H1 (cell line): Measurements from ENCODE around the gene SLC12A5. TPM values are rescaled to one million over a fixed set of nuclear protein-coding genes. Genes with fewer than 3 reads are reported as not detected.

Experiments used
- CTCF ChIA-PET: fragments of 300-600 bp; sonication (Branson Sonifier 250); formaldehyde crosslinking; loops from one replicate; lab custom pipeline; 2021; ENCODE audit not compliant: partially characterized antibody; lab: Charles Lee
- POLR2A ChIA-PET: fragments of 300-600 bp; sonication (Branson Sonifier 250); formaldehyde crosslinking; loops from one replicate; lab custom pipeline; 2021; ENCODE audit warnings: inconsistent platforms; ENCODE audit not compliant: partially characterized antibody; lab: Charles Lee
- DNase-seq, 2 experiments: peaks; one replicate each; pipeline versions ENCODE4 v3.0.0 to v3.0.0-alpha.2; 2010 to 2022; ENCODE audit warnings: low spot score in 2 of 2, low read depth in 1 of 2, mixed read lengths in 1 of 2
- FAIRE-seq: peaks from 2 replicates; lab custom pipeline; 2011; peaks lifted over from hg19 to GRCh38; lab: Jason Lieb, UNC
- H2AFZ ChIP-seq: 2 replicates; pipeline ENCODE4 v1.8.1; 2012; ENCODE audit warnings: low read length, inconsistent platforms
- H2AK5ac ChIP-seq: 2 replicates; pipeline ENCODE4 v1.6.1; 2013; ENCODE audit warnings: low read depth, low read length
- H2BK120ac ChIP-seq: replicated peaks from 2 replicates; pipeline ENCODE3; 2013; ENCODE audit warnings: low read depth, low read length, inconsistent platforms
- H2BK12ac ChIP-seq: 2 replicates; pipeline ENCODE4 v1.6.1; 2013; ENCODE audit warnings: low read depth, low read length
- H2BK15ac ChIP-seq: 2 replicates; pipeline ENCODE4 v1.6.1; 2013; ENCODE audit warnings: low read length
- H2BK20ac ChIP-seq: 2 replicates; pipeline ENCODE4 v1.6.1; 2013; ENCODE audit warnings: low read length
- H2BK5ac ChIP-seq: 2 replicates; pipeline ENCODE4 v1.6.1; 2013; ENCODE audit warnings: low read depth, low read length
- H3K14ac ChIP-seq: 2 replicates; pipeline ENCODE4 v1.6.1; 2013; ENCODE audit warnings: inconsistent platforms; ENCODE audit not compliant: insufficient read length
- H3K18ac ChIP-seq: 2 replicates; pipeline ENCODE4 v1.6.1; 2013; ENCODE audit warnings: low read length; ENCODE audit errors: extremely low read depth
- H3K23ac ChIP-seq: 2 replicates; pipeline ENCODE4 v1.6.1; 2013; ENCODE audit warnings: inconsistent platforms; ENCODE audit not compliant: insufficient read length
- H3K23me2 ChIP-seq: 2 replicates; pipeline ENCODE4 v1.6.1; 2013; ENCODE audit warnings: low read depth, low read length
- H3K27ac ChIP-seq: 2 replicates; pipeline ENCODE4 v1.6.1; 2011; ENCODE audit warnings: low read depth, low read length, inconsistent platforms
- H3K27me3 ChIP-seq, 4 experiments: replicated peaks in 1 of 4; 1 replicate in 1 of 4; 2 replicates in 3 of 4; pipeline versions ENCODE4 v1.6.1 to v1.8.1; 2011 to 2013; ENCODE audit warnings: low read length in 3 of 4, mild to moderate bottlenecking in 3 of 4, inconsistent platforms in 2 of 4, mixed read lengths in 2 of 4, moderate library complexity in 1 of 4; ENCODE audit not compliant: control insufficient read depth in 3 of 4, insufficient read depth in 3 of 4; ENCODE audit errors: extremely low read depth in 1 of 4
- H3K36me3 ChIP-seq, 4 experiments: 2 replicates each; pipeline versions ENCODE4 v1.6.1 to v1.8.1; 2011 to 2013; ENCODE audit warnings: mild to moderate bottlenecking in 4 of 4, low read length in 3 of 4, moderate library complexity in 2 of 4, control low read depth in 1 of 4, inconsistent platforms in 1 of 4; ENCODE audit not compliant: insufficient read depth in 4 of 4, control insufficient read depth in 2 of 4
- H3K4ac ChIP-seq: replicated peaks from 2 replicates; pipeline ENCODE3; 2013; ENCODE audit warnings: low read length, low read depth, mixed read lengths, inconsistent platforms; ENCODE audit not compliant: insufficient read length
- H3K4me1 ChIP-seq, 4 experiments: replicated peaks in 1 of 4; 1 replicate in 1 of 4; 2 replicates in 3 of 4; pipeline versions ENCODE4 v1.6.1 to v1.8.1; 2011 to 2013; ENCODE audit warnings: low read length in 3 of 4, inconsistent platforms in 2 of 4, mixed read lengths in 1 of 4; ENCODE audit not compliant: insufficient read depth in 4 of 4, control insufficient read depth in 3 of 4
- H3K4me2 ChIP-seq, 2 experiments: 2 replicates each; pipeline versions ENCODE4 v1.6.1 to v1.8.1; 2011 to 2013; ENCODE audit warnings: low read depth in 2 of 2, low read length in 2 of 2, control low read depth in 1 of 2, inconsistent platforms in 1 of 2, mild to moderate bottlenecking in 1 of 2; ENCODE audit not compliant: insufficient read depth in 1 of 2
- H3K4me3 ChIP-seq, 4 experiments: fragments of 200-600, 300-600 bp in 1 of 4; sonication (generic), shearing (Covaris generic), sonication (Bioruptor Twin) in 1 of 4; 2 replicates each; pipeline versions ENCODE4 v1.5.1 to v1.8.1; 2011 to 2016; ENCODE audit warnings: low read length in 4 of 4, low read depth in 3 of 4, control low read depth in 2 of 4, inconsistent platforms in 2 of 4, mild to moderate bottlenecking in 2 of 4, mixed read lengths in 1 of 4, moderate library complexity in 1 of 4; ENCODE audit not compliant: insufficient read depth in 2 of 4; ENCODE audit errors: extremely low read depth in 1 of 4
- H3K56ac ChIP-seq: replicated peaks from 2 replicates; pipeline ENCODE3; 2013; ENCODE audit warnings: low read depth, mild to moderate bottlenecking, mixed read lengths, low read length, inconsistent platforms; ENCODE audit not compliant: insufficient read length
- H3K79me1 ChIP-seq: 2 replicates; pipeline ENCODE4 v1.6.1; 2013; ENCODE audit warnings: low read depth, low read length, control low read depth
- H3K79me2 ChIP-seq, 2 experiments: 2 replicates each; pipeline versions ENCODE4 v1.6.1 to v1.8.1; 2012 to 2013; ENCODE audit warnings: low read length in 2 of 2, mild to moderate bottlenecking in 2 of 2, inconsistent platforms in 1 of 2; ENCODE audit not compliant: insufficient read depth in 2 of 2, control insufficient read depth in 1 of 2
- H3K9ac ChIP-seq, 4 experiments: replicated peaks in 1 of 4; 1 replicate in 1 of 4; 2 replicates in 3 of 4; pipeline versions ENCODE4 v1.6.1 to v1.8.1; 2011 to 2013; ENCODE audit warnings: low read depth in 3 of 4, low read length in 3 of 4, control low read depth in 2 of 4, mild to moderate bottlenecking in 2 of 4, moderate library complexity in 2 of 4, inconsistent platforms in 1 of 4; ENCODE audit errors: extremely low read depth in 1 of 4
- H3K9me3 ChIP-seq, 2 experiments: 2 replicates each; pipeline versions ENCODE4 v1.6.1 to v1.8.1; 2012 to 2013; ENCODE audit warnings: mild to moderate bottlenecking in 2 of 2, moderate library complexity in 2 of 2, control low read depth in 1 of 2, inconsistent platforms in 1 of 2, low read depth in 1 of 2, low read length in 1 of 2, mixed read lengths in 1 of 2; ENCODE audit not compliant: insufficient read depth in 2 of 2
- H4K20me1 ChIP-seq, 2 experiments: replicated peaks in 1 of 2; 2 replicates each; pipeline versions ENCODE3 to v1.8.1; 2011 to 2013; ENCODE audit warnings: inconsistent platforms in 2 of 2, low read length in 2 of 2, mild to moderate bottlenecking in 1 of 2; ENCODE audit not compliant: insufficient read depth in 2 of 2, control insufficient read depth in 1 of 2
- H4K5ac ChIP-seq: 2 replicates; pipeline ENCODE4 v1.6.1; 2013; ENCODE audit warnings: low read length, low read depth, mixed read lengths, inconsistent platforms; ENCODE audit not compliant: insufficient read length
- H4K8ac ChIP-seq: 2 replicates; pipeline ENCODE4 v1.8.0; 2013; ENCODE audit warnings: mild to moderate bottlenecking, moderate library complexity, low read length, inconsistent platforms; ENCODE audit not compliant: insufficient read depth; ENCODE audit errors: extremely low read depth
- H4K91ac ChIP-seq: replicated peaks from 2 replicates; pipeline ENCODE3; 2013; ENCODE audit warnings: low read length, mixed read lengths, inconsistent platforms; ENCODE audit not compliant: insufficient read length
- CBX8 ChIP-seq: fragments of 300-800, 300-1000 bp; sonication (generic); IDR thresholded peaks from 2 replicates; pipeline ENCODE4 v1.7.1; 2016; ENCODE audit warnings: low read depth, low read length, borderline replicate concordance
- CREB1 ChIP-seq: IDR thresholded peaks from 2 replicates; pipeline ENCODE4 v1.6.1; 2012; ENCODE audit warnings: inconsistent platforms
- GABPA ChIP-seq: IDR thresholded peaks from 2 replicates; pipeline ENCODE4 v1.6.1; 2011; ENCODE audit warnings: mild to moderate bottlenecking, low read length, moderate library complexity, borderline replicate concordance; ENCODE audit not compliant: insufficient read depth
- KDM1A ChIP-seq: fragments of 200-600, 300-600 bp; sonication (generic); IDR thresholded peaks from 2 replicates; pipeline ENCODE4 v1.7.1; 2016; ENCODE audit warnings: mild to moderate bottlenecking, low read length, borderline replicate concordance
- NANOG ChIP-seq: IDR thresholded peaks from 2 replicates; pipeline ENCODE4 v1.6.1; 2011; ENCODE audit warnings: low read length, low read depth, mild to moderate bottlenecking, inconsistent platforms; ENCODE audit not compliant: insufficient read depth, poor library complexity, severe bottlenecking
- RNF2 ChIP-seq: fragments of 200-900, 300-1000 bp; sonication (generic); IDR thresholded peaks from 2 replicates; pipeline ENCODE4 v1.7.1; 2016; ENCODE audit warnings: borderline replicate concordance, low read depth, mild to moderate bottlenecking, antibody characterized with exemption, low read length; ENCODE audit not compliant: poor library complexity, severe bottlenecking; ENCODE audit errors: missing control alignments
- WGBS, 2 experiments: shearing (Covaris generic) in 1 of 2; methylation state at CpG; one replicate each; pipeline versions ENCODE4 v1.1.6 to v1.1.7; 2013 to 2015; ENCODE audit warnings: low lambda C conversion rate in 2 of 2, mixed read lengths in 2 of 2, inconsistent platforms in 1 of 2, low coverage in 1 of 2, missing lambda C conversion rate in 1 of 2; ENCODE audit not compliant: insufficient replicate concordance in 2 of 2, insufficient coverage in 1 of 2, insufficient read length in 1 of 2; ENCODE audit errors: extremely low coverage in 1 of 2, missing lambda C conversion rate in 1 of 2; 5-methylcytosine and 5-hydroxymethylcytosine counted together
- polyA plus RNA-seq, 7 experiments: library from polyadenylated mRNA; depleted of rRNA in 3 of 7; stranded (reverse) in 5 of 7; unstranded in 2 of 7; fragments of >200 nt in 5 of 7; fragments of 200-250 nt in 2 of 7; gene quantifications; 1 replicate in 5 of 7; 2 replicates in 1 of 7; 4 replicates in 1 of 7; pipeline versions ENCODE4 v1.2.1 to v1.2.3, GENCODE V29; 2011 to 2013; ENCODE audit warnings: missing spikeins in 2 of 7, mixed read lengths in 2 of 7
- total RNA-seq: library from RNA; stranded (reverse); fragmentation: NEBNext Ultra II Directional; extraction: Animal tissue kit (Norgen Biotek cat#: 25700); gene quantifications from 2 replicates; pipeline ENCODE4 v1.2.1, GENCODE V29; 2021

SLC12A5 gene
- total and polyA plus RNA-seq, 2 of the 8 experiments (the other 6 are each of a cell fraction or from before 2014, with no cell fraction given), result 1.9 to 7.3 TPM

DNA sequence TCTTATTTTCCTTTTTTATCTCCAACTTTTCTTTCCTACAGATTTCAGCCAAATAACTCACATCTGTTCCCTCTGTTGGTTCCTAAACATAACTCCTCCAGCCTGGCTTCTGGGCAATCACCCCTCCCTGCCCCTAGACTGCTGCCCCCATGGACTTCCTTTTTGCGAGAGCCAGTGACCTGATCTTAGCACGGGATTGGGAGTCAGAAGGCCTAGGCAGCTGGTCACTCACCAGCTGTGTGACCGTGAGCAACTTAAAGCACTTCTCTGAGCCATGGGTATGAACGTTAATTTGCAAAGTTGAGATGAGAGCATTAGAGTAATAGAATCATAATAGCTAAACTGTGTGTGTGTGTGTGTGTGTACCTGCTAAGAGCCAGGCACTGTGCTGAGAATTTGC is 24.8 kb upstream of the SLC12A5 start:
- Histone ChIP-seq H4K91ac (peak overlapping the region; percentile 22), H4K5ac (no peak overlapping the region), H3K27ac (no peak overlapping the region), H2BK20ac (peak overlapping the region; percentile 40; the same call in 1 of the 2 replicates), H2AFZ (no peak overlapping the region), H2AK5ac (no peak overlapping the region), H4K20me1 (no peaks in the 10 kb centered on the region), H3K4me3 (no peak overlapping the region), H3K9ac (no peak overlapping the region), H3K79me1 (no peaks in the 10 kb centered on the region), H2BK12ac (peak overlapping the region; percentile 6; the same call in 1 of the 2 replicates), H3K4ac (no peak overlapping the region), H3K4me2 (peak overlapping the region in 1 of 2 experiments; percentile 27; a peak in 1 of 4 replicates), H2BK120ac (peak overlapping the region; percentile 21), H3K4me1 (peaks cover 12 to 34% (median 17%) of the 10 kb centered on the region in 4 experiments), H4K8ac (0 out of 2 replicates have a peak overlapping the region, but pooled peaks have one; percentile 43), H3K36me3 (no peaks in the 10 kb centered on the region), H3K9me3 (no peaks in the 10 kb centered on the region), H3K18ac (no peak overlapping the region), H3K14ac (no peak overlapping the region), H3K79me2 (no peaks in the 10 kb centered on the region), H2BK5ac (peak overlapping the region; percentile 41; the same call in 1 of the 2 replicates), H3K23me2 (peaks cover 2% of the 10 kb centered on the region; the same call in 1 of the 2 replicates), H3K56ac (no peak overlapping the region), H3K23ac (no peak overlapping the region), H2BK15ac (no peak overlapping the region), H3K27me3 (no peaks in the 10 kb centered on the region)
- DNase-seq (no peak), FAIRE-seq (no peak)
- CTCF ChIA-PET, result interaction anchor here (1.3 to 14.5 kb wide), 4 partner anchors 9 to 205 kb away, joined by 3 to 114 read pairs (median 18); no protein-coding TSS in a partner anchor
- no peak for TF ChIP-seq RNF2
- no peak for TF ChIP-seq NANOG
- no peak for TF ChIP-seq CBX8
- peak; percentile 40; the same call in 1 of the 2 replicates for TF ChIP-seq KDM1A
- no peak for TF ChIP-seq CREB1
- TF ChIP-seq GABPA, result no peak
- 70% methylated on average over 4 of the region's 4 CpGs; no CpG with 5 or more reads in 1 of the 2 experiments for WGBS, 2 experiments
- POLR2A ChIA-PET, result interaction anchor here (1.9 kb wide), 1 partner anchor 10 kb away, joined by 7 read pairs; no protein-coding TSS in a partner anchor
